ENCODE results near the gene EEFSEC. TPM values are rescaled to one million over a fixed set of nuclear protein-coding genes. Genes with fewer than 3 reads are reported as not detected.

The EEFSEC gene
- total and polyA plus RNA-seq, 2 of the 4 experiments (the other 2 are of a cell fraction), result 4.5 to 9.3 TPM

GRCh38 chr3:128425846-128426127 lies 272.5 kb downstream of the EEFSEC start:
- Histone ChIP-seq H3K27me3 (ENCODE audit: control insufficient read depth, insufficient read depth, low read length) (peaks cover 17% of the 10 kb centered on the region), H3K4me3 (ENCODE audit: insufficient read depth, low read depth, low read length) (no peak overlapping the region), H3K4me1 (ENCODE audit: control insufficient read depth, insufficient read depth, low read length) (no peaks in the 10 kb centered on the region; the same call in 1 of the 2 replicates), H2AK9ac (replicated peaks; ENCODE audit: low read depth, low read length, poor library complexity) (peak overlapping the region; percentile 85), H2BK5ac (ENCODE audit: low read depth, low read length, poor library complexity, severe bottlenecking) (no peak overlapping the region), H4K20me1 (ENCODE audit: insufficient read depth, low read length) (no peaks in the 10 kb centered on the region; the same call in 1 of the 2 replicates), H2BK120ac (ENCODE audit: low read depth, low read length) (no peak overlapping the region), H4K91ac (ENCODE audit: insufficient read depth, low read depth, low read length) (no peak overlapping the region), H4K8ac (ENCODE audit: low read depth in 2 of 2, low read length in 2 of 2) (no peak overlapping the region), H3K27ac (ENCODE audit: insufficient read depth, low read length) (no peak overlapping the region), H4K5ac (ENCODE audit: low read depth, low read length) (no peak overlapping the region), H3K36me3 (ENCODE audit: control insufficient read depth, insufficient read depth, low read length) (no peaks in the 10 kb centered on the region), H3K9ac (ENCODE audit: low read depth, low read length) (no peak overlapping the region), H2BK15ac (ENCODE audit: low read depth, low read length) (no peak overlapping the region), H2AK5ac (ENCODE audit: low read depth, low read length) (no peak overlapping the region), H2BK20ac (ENCODE audit: low read depth, low read length) (no peak overlapping the region), H3K4me2 (ENCODE audit: low read depth, low read length) (no peak overlapping the region), H3K9me3 (ENCODE audit: control insufficient read depth, insufficient read depth, low read length) (no peaks in the 10 kb centered on the region), H3K56ac (ENCODE audit: extremely low read depth, insufficient read depth, low read length) (no peak overlapping the region), H3K18ac (ENCODE audit: low read depth, low read length) (no peak overlapping the region), H3K14ac (replicated peaks; ENCODE audit: low read depth, low read length) (no peak overlapping the region), H2AFZ (replicated peaks; ENCODE audit: low read length, poor library complexity) (no peak overlapping the region), H3K9me1 (ENCODE audit: insufficient read depth, low read length) (no peaks in the 10 kb centered on the region), H3K23ac (ENCODE audit: low read depth, low read length) (no peak overlapping the region), H3K79me1 (ENCODE audit: low read depth in 1 of 2, low read length in 2 of 2) (no peaks in the 10 kb centered on the region), H3K4ac (ENCODE audit: low read depth, low read length) (no peak overlapping the region)
- intact Hi-C loops (cut with micrococcal nuclease) (loop anchor here (1.0 to 5.0 kb wide), 5 partner anchors 72 to 330 kb away; no protein-coding TSS in a partner anchor), in situ Hi-C loops (cut with MboI; ENCODE audit: low sequenced_read_pairs) (no loop called here), dilution Hi-C loops (cut with HindIII; ENCODE audit: low sequenced_read_pairs, unreplicated experiment) (no loop called here)
- TF ChIP-seq SMC3 (IDR thresholded peaks at IDR 0.05; ENCODE audit: low read depth, low read length), result no peak
- TF ChIP-seq NFE2L2 (IDR thresholded peaks at IDR 0.05; ENCODE audit: low read depth, low read length), result no peak
- no peak for TF ChIP-seq BHLHE40 (IDR thresholded peaks at IDR 0.05; ENCODE audit: low read depth, low read length)
- no peak for TF ChIP-seq POLR2A (IDR thresholded peaks at IDR 0.05; ENCODE audit: low read depth, low read length)
- no peak for TF ChIP-seq MAFK (IDR thresholded peaks at IDR 0.05; ENCODE audit: low read depth, low read length)
- no peak for TF ChIP-seq FOS (IDR thresholded peaks at IDR 0.05; ENCODE audit: low read depth, low read length)
- no peak for TF ChIP-seq MXI1 (IDR thresholded peaks at IDR 0.05; ENCODE audit: borderline replicate concordance, low read depth, low read length)
- TF ChIP-seq RCOR1 (IDR thresholded peaks at IDR 0.05; ENCODE audit: insufficient replicate concordance, low read length), result no peak
- no peak for TF ChIP-seq RFX5 (IDR thresholded peaks at IDR 0.05; ENCODE audit: low read depth, low read length)
- TF ChIP-seq RAD21 (IDR thresholded peaks at IDR 0.05; ENCODE audit: low read length), result no peak
- TF ChIP-seq CEBPB (IDR thresholded peaks at IDR 0.05; ENCODE audit: low read depth, low read length), result no peak
- no peak for TF ChIP-seq ELK1 (IDR thresholded peaks at IDR 0.05; ENCODE audit: borderline replicate concordance, low read depth, low read length)
- no peak for TF ChIP-seq USF2 (IDR thresholded peaks at IDR 0.05; ENCODE audit: low read depth, low read length)
- no peak for TF ChIP-seq MAZ (IDR thresholded peaks at IDR 0.05; ENCODE audit: borderline replicate concordance, low read depth, low read length)
- TF ChIP-seq CTCF (conservative IDR thresholded peaks at IDR 0.05; ENCODE audit: low read depth, low read length), result no peak
- TF ChIP-seq CHD1 (IDR thresholded peaks at IDR 0.05; ENCODE audit: low read depth, low read length), result no peak
- ChIA-PET CTCF (interaction anchor here (0.6 to 2.4 kb wide), 8 partner anchors 9 to 184 kb away, joined by 3 to 10 read pairs (median 4); no protein-coding TSS in a partner anchor), POLR2A (ENCODE audit: unreplicated experiment) (no interaction called here)
- no TSS peak for BruUV-seq (replicated peaks)
- ATAC-seq (ENCODE audit: low read depth), result no peak
- DNase-seq, result no peak
- WGBS, 2 experiments (ENCODE audit: extremely low coverage in 2 of 2, insufficient read length in 1 of 2), result no CpG with 5 or more reads among the region's 8 CpGs
